Spinal cord (tissue), 10 donors: ENCODE measurements around the gene APOF. TPM values are rescaled to one million over a fixed set of nuclear protein-coding genes. Genes with fewer than 3 reads are reported as not detected.
"Not testable (repeated sequence)": the region's sequence is repeated elsewhere in the genome, so short reads cannot be mapped to it uniquely, and the experiment has no call there.

Experiments
- DNase-seq, 6 donors: peaks; one replicate each; pipeline versions ENCODE4 v3.0.0 to v3.0.0-alpha.2; 2013 to 2015; ENCODE audit warnings: low spot score in 6 of 6, low read depth in 4 of 6
- H3K27ac ChIP-seq: one replicate; pipeline ENCODE4 v1.5.1; 2013; ENCODE audit warnings: low read depth, low read length, control low read depth
- H3K27me3 ChIP-seq: one replicate; pipeline ENCODE4 v1.6.1; 2013; ENCODE audit warnings: low read length; ENCODE audit not compliant: control insufficient read depth, insufficient read depth
- H3K36me3 ChIP-seq: one replicate; pipeline ENCODE4 v1.6.1; 2013; ENCODE audit warnings: low read length; ENCODE audit not compliant: control insufficient read depth, insufficient read depth
- H3K4me1 ChIP-seq: one replicate; pipeline ENCODE4 v1.6.1; 2013; ENCODE audit warnings: low read length; ENCODE audit not compliant: control insufficient read depth, insufficient read depth
- H3K4me3 ChIP-seq: one replicate; pipeline ENCODE4 v1.5.1; 2013; ENCODE audit warnings: low read depth, low read length, control low read depth
- H3K9me3 ChIP-seq: one replicate; pipeline ENCODE4 v1.6.1; 2013; ENCODE audit warnings: low read length; ENCODE audit not compliant: control insufficient read depth, insufficient read depth
- WGBS: methylation state at CpG from one replicate; pipeline ENCODE4 v1.1.5; 2013; ENCODE audit warnings: missing lambda C conversion rate; ENCODE audit not compliant: insufficient coverage; 5-methylcytosine and 5-hydroxymethylcytosine counted together
- long read RNA-seq, 4 donors: transcript quantifications; one replicate each; lab custom pipeline, GENCODE V29; 2026
- polyA plus RNA-seq, 2 donors: library from polyadenylated mRNA; unstranded; fragments of 120-200 nt; gene quantifications; one replicate each; pipeline ENCODE4 v1.2.1, GENCODE V29; 2013; ENCODE audit not compliant: insufficient read length in 2 of 2
- total RNA-seq, 2 donors: library from RNA; depleted of rRNA in 1 of 2; stranded (reverse); fragments of 120-200 nt in 1 of 2; fragments of >200 nt in 1 of 2; gene quantifications; one replicate each; pipeline versions ENCODE4 v1.2.3 to v1.2.4, GENCODE V29; 2013 to 2014
- donor health status: healthy.

Gene APOF, protein sequence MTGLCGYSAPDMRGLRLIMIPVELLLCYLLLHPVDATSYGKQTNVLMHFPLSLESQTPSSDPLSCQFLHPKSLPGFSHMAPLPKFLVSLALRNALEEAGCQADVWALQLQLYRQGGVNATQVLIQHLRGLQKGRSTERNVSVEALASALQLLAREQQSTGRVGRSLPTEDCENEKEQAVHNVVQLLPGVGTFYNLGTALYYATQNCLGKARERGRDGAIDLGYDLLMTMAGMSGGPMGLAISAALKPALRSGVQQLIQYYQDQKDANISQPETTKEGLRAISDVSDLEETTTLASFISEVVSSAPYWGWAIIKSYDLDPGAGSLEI
- total RNA-seq, result not detected
- polyA plus RNA-seq, result under 1 TPM in 1 of 2 donors, not detected in 1; 0.12 TPM
- long read RNA-seq, donor 1, result 0 reads
- long read RNA-seq, donor 2, result 0 reads
- long read RNA-seq, donor 3, result 0 reads
- long read RNA-seq, donor 4, result 0 reads

GRCh38 chr12:56362130-56363059 lies at the start of gene APOF:
Gene APOF (minus strand): TSS chr12:56362857. CDS start chr12:56362745, 112 bp downstream.
- H3K9me3 ChIP-seq, result no peaks in the 10 kb centered on the region
- H3K4me3 ChIP-seq, result no peak within 1 kb of the TSS
- no peak within 1 kb of the TSS for H3K27ac ChIP-seq
- H3K4me1 ChIP-seq, result peaks cover 10% of the 10 kb centered on the region
- DNase-seq, result no peak
- no peaks in the 10 kb centered on the region for H3K36me3 ChIP-seq
- 95% methylated on average over 5 of the region's 10 CpGs for WGBS
- no peaks in the 10 kb centered on the region for H3K27me3 ChIP-seq

DNA sequence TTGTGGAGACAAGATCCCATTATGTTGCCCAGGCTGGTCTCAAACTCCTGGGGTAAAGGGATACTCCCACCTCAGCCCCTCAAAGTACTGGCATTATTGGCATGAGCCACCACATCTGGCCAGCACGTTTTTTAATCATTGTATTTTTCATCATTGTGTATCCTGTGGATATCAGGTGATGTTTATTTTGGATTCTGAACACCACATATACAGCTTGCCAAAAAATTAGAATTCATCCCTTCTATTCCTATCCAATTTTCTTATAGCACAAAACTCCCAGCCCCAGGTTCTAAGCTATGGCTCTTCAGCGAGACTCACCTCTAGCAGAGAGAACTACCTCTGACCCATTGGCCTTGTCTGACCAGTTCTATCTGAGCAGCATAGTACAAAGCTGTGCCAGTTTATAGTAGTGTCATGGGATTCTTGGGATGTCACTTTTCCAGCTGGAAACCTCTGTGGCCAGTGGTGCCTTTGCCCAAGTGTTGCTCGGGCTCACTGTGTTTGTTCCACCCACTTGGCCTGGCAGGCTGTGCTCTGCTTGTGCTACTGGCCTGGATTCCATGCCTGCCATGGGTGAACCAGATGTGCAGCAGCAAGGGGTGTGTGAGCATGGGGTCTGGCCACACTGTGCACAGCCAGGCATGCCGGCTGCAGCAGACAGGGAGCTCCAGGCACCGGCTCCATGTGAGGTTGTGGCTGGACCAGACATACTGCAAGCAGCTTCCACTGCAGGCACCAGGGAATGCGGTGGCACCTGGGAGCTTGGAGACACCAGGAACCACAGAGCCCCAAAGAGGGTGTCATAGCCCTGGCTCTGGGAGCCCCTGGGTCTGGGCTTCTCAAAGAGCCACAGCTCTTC lies 49.4 kb upstream of the APOF start:
- Histone ChIP-seq H3K4me3 (no peak overlapping the region), H3K27ac (no peak overlapping the region), H3K9me3 (no peaks in the 10 kb centered on the region), H3K4me1 (no peaks in the 10 kb centered on the region), H3K27me3 (no peaks in the 10 kb centered on the region), H3K36me3 (peaks cover 16% of the 10 kb centered on the region)
- 89% methylated on average over 4 of the region's 6 CpGs for WGBS
- no peak for DNase-seq

GRCh38 chr12:56410768-56411167 lies 48.1 kb upstream of the APOF start:
- H3K9me3 ChIP-seq, result no peaks in the 10 kb centered on the region
- no peak overlapping the region for H3K27ac ChIP-seq
- WGBS, result 97% methylated on average over 4 of the region's 4 CpGs
- no peak for DNase-seq
- no peak overlapping the region for H3K4me3 ChIP-seq
- H3K36me3 ChIP-seq, result peaks cover 12% of the 10 kb centered on the region
- H3K27me3 ChIP-seq, result no peaks in the 10 kb centered on the region
- no peaks in the 10 kb centered on the region for H3K4me1 ChIP-seq

GRCh38 chr12:56408799-56409417 lies 46.3 kb upstream of the APOF start:
- Histone ChIP-seq H3K36me3 (peaks cover 9% of the 10 kb centered on the region), H3K4me1 (no peaks in the 10 kb centered on the region), H3K27ac (no peak overlapping the region), H3K27me3 (no peaks in the 10 kb centered on the region), H3K9me3 (no peaks in the 10 kb centered on the region), H3K4me3 (no peak overlapping the region)
- no peak for DNase-seq
- 95% methylated on average over 2 of the region's 5 CpGs for WGBS

DNA sequence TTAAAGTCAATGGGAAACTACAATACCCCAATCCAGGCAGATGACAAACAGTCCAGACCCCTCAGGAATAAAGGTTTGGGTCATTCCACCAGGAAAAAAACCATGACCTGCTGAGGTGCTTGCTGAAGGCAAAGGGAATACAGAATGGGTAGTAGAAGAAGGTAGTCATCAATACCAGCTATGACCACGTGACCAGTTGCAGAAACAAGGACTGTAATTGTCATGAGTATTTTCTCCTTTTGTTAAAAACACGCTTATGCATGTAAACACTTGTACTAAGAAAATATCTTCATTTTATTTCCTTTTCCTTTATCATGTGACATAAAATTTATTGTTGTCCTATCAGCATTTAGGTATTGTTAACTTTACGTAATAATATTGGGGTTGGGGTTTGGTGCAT lies 41.6 kb upstream of the APOF start:
- not testable (repeated sequence) for H3K4me3 ChIP-seq, H3K36me3 ChIP-seq, H3K4me1 ChIP-seq, H3K27me3 ChIP-seq, DNase-seq, H3K27ac ChIP-seq, H3K9me3 ChIP-seq
- WGBS, result 100% methylated on average over 1 of the region's 3 CpGs

GRCh38 chr12:56401612-56402011 lies 39.0 kb upstream of the APOF start:
- H3K4me3 ChIP-seq, H3K4me1 ChIP-seq, H3K36me3 ChIP-seq, H3K9me3 ChIP-seq, H3K27me3 ChIP-seq, DNase-seq, H3K27ac ChIP-seq: not testable (repeated sequence)

- H3K27ac ChIP-seq, H3K27me3 ChIP-seq, H3K4me3 ChIP-seq, H3K36me3 ChIP-seq, DNase-seq, H3K4me1 ChIP-seq, H3K9me3 ChIP-seq: not testable (repeated sequence)
- no CpG with 5 or more reads among the region's 3 CpGs for WGBS
Observed at GRCh38 chr12:56401125-56401524, 38.5 kb upstream of the APOF start.

DNA sequence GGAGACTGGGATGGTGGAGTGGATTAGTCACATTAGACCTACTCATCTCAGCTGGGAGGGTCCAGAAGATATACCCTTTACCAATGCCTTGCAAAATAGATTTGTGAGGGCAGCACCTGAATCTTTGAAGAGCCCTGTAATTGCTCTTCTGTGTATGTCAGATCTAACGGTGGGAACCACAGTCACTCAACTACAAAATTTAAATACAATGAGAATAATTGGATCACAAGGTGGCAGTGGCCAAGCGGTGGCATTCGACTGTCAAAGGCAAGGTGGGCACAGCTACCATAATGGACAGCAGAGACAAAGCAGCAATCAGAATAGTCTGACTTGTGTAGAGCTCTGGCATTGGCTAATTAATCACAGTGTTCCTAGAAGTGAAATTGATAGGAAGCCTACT lies 36.8 kb upstream of the APOF start:
- not testable (repeated sequence) for H3K27ac ChIP-seq, H3K27me3 ChIP-seq, H3K36me3 ChIP-seq, H3K9me3 ChIP-seq, DNase-seq, H3K4me1 ChIP-seq, H3K4me3 ChIP-seq
- 90% methylated on average over 2 of the region's 3 CpGs for WGBS

- no peak for DNase-seq
- no peaks in the 10 kb centered on the region for H3K4me1 ChIP-seq
- H3K9me3 ChIP-seq, result peaks cover 3% of the 10 kb centered on the region
Observed at GRCh38 chr12:56398324-56398723, 35.7 kb upstream of the APOF start.

More at GRCh38 chr12:56398324-56398723, 35.7 kb upstream of the APOF start:
- Histone ChIP-seq H3K4me3 (no peak overlapping the region), H3K27ac (no peak overlapping the region), H3K36me3 (no peaks in the 10 kb centered on the region), H3K27me3 (no peaks in the 10 kb centered on the region)
